SK-MEL-5 (cell line): ENCODE data around the gene PLXNA1. TPM values are rescaled to one million over a fixed set of nuclear protein-coding genes. Genes with fewer than 3 reads are reported as not detected.

Experiments used
- DNase-seq: peaks from one replicate; pipeline ENCODE4 v3.0.0-alpha.2; 2016; ENCODE audit warnings: low read depth, low spot score
- in situ Hi-C: cut with HindIII; loops from 2 replicates; pipeline ENCODE4 v1.10.0; 2016; ENCODE audit warnings: low sequenced_read_pairs, high pct_unique_total_duplicates, low pct_unique_long_range_greater_than_20kb
- total RNA-seq: library from RNA; depleted of rRNA; stranded (reverse); fragments of >200 nt; shearing (Covaris generic); gene quantifications from 2 replicates; pipeline ENCODE4 v1.2.3, GENCODE V29; 2014

The PLXNA1 gene
- total RNA-seq, 1 experiment from 2014 or later, result 39.9 TPM

- in situ Hi-C loops, result no loop called here
- DNase-seq, result no peak
These were observed 36.5 kb downstream of the PLXNA1 start for GRCh38 chr3:127019449-127019848.

- DNase-seq, result no peak
These were observed 37.6 kb downstream of the PLXNA1 start for GRCh38 chr3:127020543-127020942.

GRCh38 chr3:127022849-127023248 is 39.9 kb downstream of the PLXNA1 start:
- DNase-seq, result no peak
- in situ Hi-C loops, result no loop called here

More at GRCh38 chr3:127020543-127020942, 37.6 kb downstream of the PLXNA1 start:
- in situ Hi-C loops, result no loop called here

GRCh38 chr3:127025456-127025855 is 42.5 kb downstream of the PLXNA1 start:
- DNase-seq, result no peak
- in situ Hi-C loops, result no loop called here

GRCh38 chr3:127026036-127026435 is 43.1 kb downstream of the PLXNA1 start:
- in situ Hi-C loops, result no loop called here
- no peak for DNase-seq

GRCh38 chr3:127026661-127027060 is 43.7 kb downstream of the PLXNA1 start:
- DNase-seq, result no peak
- in situ Hi-C loops, result no loop called here

- in situ Hi-C loops, result no loop called here
- no peak for DNase-seq
These were observed 44.3 kb downstream of the PLXNA1 start for GRCh38 chr3:127027061-127027735.

- in situ Hi-C loops, result no loop called here
- DNase-seq, result no peak
These were observed 45.1 kb downstream of the PLXNA1 start for GRCh38 chr3:127027811-127028548.

GRCh38 chr3:127028781-127029657 is 46.1 kb downstream of the PLXNA1 start:
- DNase-seq, result no peak
- in situ Hi-C loops, result no loop called here

- DNase-seq, result no peak
- in situ Hi-C loops, result no loop called here
These were observed 47.0 kb downstream of the PLXNA1 start for GRCh38 chr3:127029658-127030507.

- in situ Hi-C loops, result no loop called here
- no peak for DNase-seq
These were observed 47.8 kb downstream of the PLXNA1 start for GRCh38 chr3:127030508-127031412.

- in situ Hi-C loops, result no loop called here
- DNase-seq, result no peak
These were observed 48.5 kb downstream of the PLXNA1 start for GRCh38 chr3:127031413-127031810.

- in situ Hi-C loops, result no loop called here
- no peak for DNase-seq
These were observed 48.9 kb downstream of the PLXNA1 start for GRCh38 chr3:127031845-127032244.

GRCh38 chr3:127032296-127032990 is 49.5 kb downstream of the PLXNA1 start:
- in situ Hi-C loops, result no loop called here
- DNase-seq, result no peak
